Endothelial cell of umbilical vein (primary cell): ENCODE measurements around the gene TMOD2. TPM values are rescaled to one million over a fixed set of nuclear protein-coding genes. Genes with fewer than 3 reads are reported as not detected.

Experiments used
- BruUV-seq: library from RNA; stranded (reverse); fragments of 400-500 nt; replicated peaks from 2 replicates; lab custom pipeline; 2021; lab: Mats Ljungman, UMichigan
- CTCF ChIA-PET: fragments of 300-600, 350-600 bp; sonication (Branson Sonifier 250); formaldehyde crosslinking; loops from one replicate; lab custom pipeline; 2021; ENCODE audit warnings: antibody characterized with exemption, inconsistent platforms; lab: Charles Lee
- POLR2A ChIA-PET: fragments of 300-600, 350-600 bp; sonication (Branson Sonifier 250); formaldehyde crosslinking; loops from one replicate; lab custom pipeline; 2021; ENCODE audit warnings: antibody characterized with exemption, inconsistent platforms; lab: Charles Lee
- DNase-seq: peaks from one replicate; pipeline ENCODE4 v3.0.0-alpha.2; 2011; ENCODE audit warnings: low read depth, low spot score
- FAIRE-seq: peaks from 2 replicates; lab custom pipeline; 2011; peaks lifted over from hg19 to GRCh38; lab: Jason Lieb, UNC
- H2AFZ ChIP-seq: 2 replicates; pipeline ENCODE4 v1.6.0; 2012; ENCODE audit warnings: low read depth, low read length, control low read depth, inconsistent platforms
- H3K27ac ChIP-seq: 2 replicates; pipeline ENCODE4 v1.5.1; 2011; ENCODE audit warnings: low read depth, mild to moderate bottlenecking, control low read depth, low read length, moderate library complexity; ENCODE audit not compliant: insufficient read depth
- H3K27me3 ChIP-seq, 2 experiments: 2 replicates each; pipeline versions ENCODE4 v1.6.0 to v1.6.1; 2011; ENCODE audit warnings: low read length in 2 of 2, mixed read lengths in 1 of 2; ENCODE audit not compliant: control insufficient read depth in 2 of 2, insufficient read depth in 2 of 2
- H3K36me3 ChIP-seq, 2 experiments: 2 replicates in 1 of 2; 3 replicates in 1 of 2; pipeline ENCODE4 v1.5.1; 2011; ENCODE audit warnings: low read length in 2 of 2, mild to moderate bottlenecking in 1 of 2, moderate library complexity in 1 of 2; ENCODE audit not compliant: control insufficient read depth in 2 of 2, insufficient read depth in 2 of 2; ENCODE audit errors: extremely low read depth in 1 of 2
- H3K4me1 ChIP-seq: 3 replicates; pipeline ENCODE4 v1.5.1; 2011; ENCODE audit warnings: mild to moderate bottlenecking, low read length; ENCODE audit not compliant: control insufficient read depth, insufficient read depth; ENCODE audit errors: extremely low read depth
- H3K4me2 ChIP-seq: 2 replicates; pipeline ENCODE4 v1.6.1; 2011; ENCODE audit warnings: low read length, control low read depth, mixed read lengths; ENCODE audit not compliant: insufficient read depth
- H3K4me3 ChIP-seq, 3 experiments: fragments of 200-600 bp in 1 of 3; sonication (generic), shearing (Covaris generic) in 1 of 3; replicated peaks in 1 of 3; 2 replicates each; pipeline ENCODE4 v1.5.1; 2011 to 2016; ENCODE audit warnings: control low read depth in 3 of 3, low read length in 3 of 3, mild to moderate bottlenecking in 2 of 3, inconsistent platforms in 1 of 3, low read depth in 1 of 3, moderate library complexity in 1 of 3; ENCODE audit not compliant: insufficient read depth in 1 of 3
- H3K79me2 ChIP-seq: 2 replicates; pipeline ENCODE4 v1.6.0; 2012; ENCODE audit warnings: low read length, inconsistent platforms; ENCODE audit not compliant: control insufficient read depth, insufficient read depth
- H3K9ac ChIP-seq: replicated peaks from 2 replicates; pipeline ENCODE3; 2011; ENCODE audit warnings: low read length, control low read depth; ENCODE audit not compliant: insufficient read depth; ENCODE audit errors: extremely low read depth
- H3K9me1 ChIP-seq: replicated peaks from 3 replicates; pipeline ENCODE4 v1.6.0; 2011; ENCODE audit warnings: mild to moderate bottlenecking, low read length; ENCODE audit not compliant: control insufficient read depth, insufficient read depth; ENCODE audit errors: extremely low read depth
- H3K9me3 ChIP-seq: replicated peaks from 2 replicates; pipeline ENCODE4 v1.5.1; 2012; ENCODE audit warnings: low read length, inconsistent platforms; ENCODE audit not compliant: control insufficient read depth, insufficient read depth
- H4K20me1 ChIP-seq: replicated peaks from 2 replicates; pipeline ENCODE3; 2011; ENCODE audit warnings: mild to moderate bottlenecking, low read length; ENCODE audit not compliant: control insufficient read depth, insufficient read depth; ENCODE audit errors: extremely low read depth
- EZH2 ChIP-seq: IDR thresholded peaks from 2 replicates; pipeline ENCODE4 v1.6.1; 2012; ENCODE audit warnings: borderline replicate concordance, low read depth, mild to moderate bottlenecking, moderate library complexity, low read length, inconsistent platforms; ENCODE audit not compliant: severe bottlenecking
- FOS ChIP-seq: IDR thresholded peaks from 2 replicates; pipeline ENCODE4 v1.6.1; 2011; ENCODE audit warnings: mild to moderate bottlenecking, low read length, moderate library complexity, borderline replicate concordance; ENCODE audit not compliant: insufficient read depth
- GATA2 ChIP-seq: IDR thresholded peaks from 2 replicates; pipeline ENCODE4 v1.7.0; 2011; ENCODE audit warnings: low read depth, mild to moderate bottlenecking, moderate library complexity, mixed read lengths, low read length; ENCODE audit not compliant: insufficient read length, insufficient read depth
- JUN ChIP-seq: IDR thresholded peaks from 2 replicates; pipeline ENCODE4 v1.6.1; 2011; ENCODE audit warnings: borderline replicate concordance, low read depth; ENCODE audit not compliant: insufficient read length, insufficient read depth
- MYC ChIP-seq: IDR thresholded peaks from one replicate; pipeline ENCODE4 v1.6.1; 2011; ENCODE audit warnings: mild to moderate bottlenecking, low read depth, low read length
- POLR2A ChIP-seq: IDR thresholded peaks from 2 replicates; pipeline ENCODE4 v1.6.1; 2012; ENCODE audit warnings: low read depth, mild to moderate bottlenecking, control low read depth, low read length
- POLR2AphosphoS5 ChIP-seq: IDR thresholded peaks from 2 replicates; pipeline ENCODE4 v1.6.1; 2012; ENCODE audit warnings: low read depth, mild to moderate bottlenecking, control low read depth, low read length, moderate library complexity; ENCODE audit not compliant: insufficient read depth
- dilution Hi-C: fragments of 300-500 bp; cut with MboI; formaldehyde crosslinking; loops from one replicate; pipeline ENCODE4 v1.15.0; 2019; ENCODE audit warnings: low sequenced_read_pairs; ENCODE audit not compliant: extremely low pct_ligation_motif_present
- intact Hi-C: fragments of 100-400 bp; cut with micrococcal nuclease; formaldehyde crosslinking; loops from one replicate; pipeline ENCODE4 v1.10.0; 2022
- polyA plus RNA-seq, 4 experiments: library from polyadenylated mRNA; depleted of rRNA in 3 of 4; stranded (reverse) in 3 of 4; unstranded in 1 of 4; fragments of >200 nt; gene quantifications; 2 replicates each; pipeline versions ENCODE4 v1.2.1 to v1.2.3, GENCODE V29; 2011 to 2012; ENCODE audit warnings: missing spikeins in 1 of 4
- total RNA-seq: library from RNA; stranded (reverse); gene quantifications from 2 replicates; pipeline ENCODE4 v1.2.3, GENCODE V29; 2021
- TF ChIP-seq, protein P1 (sequence below): IDR thresholded peaks from 2 replicates; pipeline ENCODE4 v1.6.1; 2011; ENCODE audit not compliant: insufficient read depth, insufficient read length
- TF ChIP-seq, protein P2 (sequence below), 2 donors: IDR thresholded peaks; 1 replicate in 1 of 2; 2 replicates in 1 of 2; pipeline ENCODE4 v1.5.1; 2011; ENCODE audit warnings: low read length in 2 of 2, mild to moderate bottlenecking in 2 of 2, moderate library complexity in 2 of 2, control low read depth in 1 of 2, inconsistent platforms in 1 of 2, low read depth in 1 of 2; ENCODE audit not compliant: insufficient read depth in 1 of 2; ENCODE audit errors: extremely low read depth in 1 of 2

TMOD2 gene
- total and polyA plus RNA-seq, 2 donors (not counting 3 experiments of a cell fraction or from before 2014, with no cell fraction given) = 0.46 to 2.7 TPM

DNA sequence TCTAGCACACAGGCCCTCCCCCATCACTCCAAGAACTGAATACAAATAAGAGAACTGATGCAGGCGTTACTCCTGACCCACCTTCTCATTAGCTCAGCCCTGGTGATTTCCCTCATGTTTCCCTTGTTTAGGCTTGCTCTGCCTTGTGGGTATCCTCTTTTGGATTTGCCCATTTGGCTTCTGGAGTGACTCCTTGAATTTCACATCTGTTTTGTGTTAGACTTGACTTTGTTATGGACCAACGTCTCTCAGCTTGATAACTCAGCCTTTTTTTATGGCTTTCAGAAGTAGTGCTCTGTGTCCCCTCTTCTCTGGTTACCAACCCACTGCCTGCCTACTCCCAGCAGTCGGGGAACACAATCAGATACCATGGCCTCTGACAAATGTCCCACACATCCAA lies 66.8 kb downstream of the TMOD2 start:
- Histone ChIP-seq H3K9me1 (no peaks in the 10 kb centered on the region), H3K79me2 (no peaks in the 10 kb centered on the region), H3K9me3 (no peaks in the 10 kb centered on the region), H3K27ac (no peak overlapping the region), H3K9ac (no peak overlapping the region), H4K20me1 (no peaks in the 10 kb centered on the region), H3K36me3 (no peaks in the 10 kb centered on the region), H2AFZ (no peak overlapping the region), H3K4me3 (no peak overlapping the region), H3K4me1 (peaks cover 5% of the 10 kb centered on the region), H3K27me3 (no peaks in the 10 kb centered on the region), H3K4me2 (no peak overlapping the region)
- BruUV-seq = no TSS peak
- DNase-seq = no peak
- intact Hi-C loops = no loop called here
- TF ChIP-seq FOS = no peak
- no peak for TF ChIP-seq MYC
- TF ChIP-seq JUN = no peak
- TF ChIP-seq, protein P1, sequence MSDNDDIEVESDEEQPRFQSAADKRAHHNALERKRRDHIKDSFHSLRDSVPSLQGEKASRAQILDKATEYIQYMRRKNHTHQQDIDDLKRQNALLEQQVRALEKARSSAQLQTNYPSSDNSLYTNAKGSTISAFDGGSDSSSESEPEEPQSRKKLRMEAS = no peak
- dilution Hi-C loops = no loop called here
- ChIA-PET CTCF (no interaction called here), POLR2A (no interaction called here)
- FAIRE-seq = no peak

DNA sequence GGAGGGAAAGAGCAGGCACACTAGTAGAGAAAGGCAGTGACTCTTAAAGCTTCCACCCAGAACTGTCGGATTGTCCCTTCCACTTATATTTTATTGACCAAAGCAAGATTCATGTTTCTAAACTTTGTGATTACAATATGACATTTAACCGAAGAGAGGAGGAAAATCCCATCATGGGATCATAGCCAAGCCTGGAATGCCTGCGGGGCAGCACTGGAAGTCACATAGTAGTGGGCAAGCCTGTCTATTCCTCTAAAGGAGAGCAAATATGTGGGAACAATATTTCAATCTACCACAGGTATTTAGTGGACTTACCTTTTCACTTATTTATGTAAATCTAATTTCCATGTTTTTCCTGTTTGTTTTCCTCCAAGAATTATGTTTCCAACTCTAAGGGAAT lies 74.3 kb downstream of the TMOD2 start:
- peaks cover 12% of the 10 kb centered on the region for H3K79me2 ChIP-seq
- ChIA-PET POLR2A (no interaction called here), CTCF (interaction anchor here (1.0 to 2.1 kb wide), 3 partner anchors 49 to 80 kb away, joined by 3 to 11 read pairs (median 10); no protein-coding TSS in a partner anchor)
- no peak for FAIRE-seq
- H3K4me1 ChIP-seq = no peaks in the 10 kb centered on the region
- DNase-seq = no peak
- no peak overlapping the region for H3K4me3 ChIP-seq
- H3K36me3 ChIP-seq = no peaks in the 10 kb centered on the region
- no peak overlapping the region for H3K4me2 ChIP-seq
- H4K20me1 ChIP-seq = no peaks in the 10 kb centered on the region
- BruUV-seq = no TSS peak
- H3K9ac ChIP-seq = no peak overlapping the region
- no peak overlapping the region for H2AFZ ChIP-seq
- TF ChIP-seq POLR2AphosphoS5 = no peak
- TF ChIP-seq JUN = no peak
- TF ChIP-seq, protein P1 = no peak
- no peak for TF ChIP-seq POLR2A
- TF ChIP-seq EZH2 = no peak
- TF ChIP-seq, protein P2, sequence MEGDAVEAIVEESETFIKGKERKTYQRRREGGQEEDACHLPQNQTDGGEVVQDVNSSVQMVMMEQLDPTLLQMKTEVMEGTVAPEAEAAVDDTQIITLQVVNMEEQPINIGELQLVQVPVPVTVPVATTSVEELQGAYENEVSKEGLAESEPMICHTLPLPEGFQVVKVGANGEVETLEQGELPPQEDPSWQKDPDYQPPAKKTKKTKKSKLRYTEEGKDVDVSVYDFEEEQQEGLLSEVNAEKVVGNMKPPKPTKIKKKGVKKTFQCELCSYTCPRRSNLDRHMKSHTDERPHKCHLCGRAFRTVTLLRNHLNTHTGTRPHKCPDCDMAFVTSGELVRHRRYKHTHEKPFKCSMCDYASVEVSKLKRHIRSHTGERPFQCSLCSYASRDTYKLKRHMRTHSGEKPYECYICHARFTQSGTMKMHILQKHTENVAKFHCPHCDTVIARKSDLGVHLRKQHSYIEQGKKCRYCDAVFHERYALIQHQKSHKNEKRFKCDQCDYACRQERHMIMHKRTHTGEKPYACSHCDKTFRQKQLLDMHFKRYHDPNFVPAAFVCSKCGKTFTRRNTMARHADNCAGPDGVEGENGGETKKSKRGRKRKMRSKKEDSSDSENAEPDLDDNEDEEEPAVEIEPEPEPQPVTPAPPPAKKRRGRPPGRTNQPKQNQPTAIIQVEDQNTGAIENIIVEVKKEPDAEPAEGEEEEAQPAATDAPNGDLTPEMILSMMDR (IDR thresholded peaks at IDR 0.05; ENCODE audit: extremely low read depth in 1 of 2, insufficient read depth in 1 of 2, low read depth in 1 of 2, low read length in 2 of 2) = no peak
- no peak for TF ChIP-seq GATA2
- TF ChIP-seq MYC = no peak
- TF ChIP-seq FOS = no peak
- no peaks in the 10 kb centered on the region for H3K27me3 ChIP-seq
- H3K9me3 ChIP-seq = no peaks in the 10 kb centered on the region
- no peaks in the 10 kb centered on the region for H3K9me1 ChIP-seq
- no peak overlapping the region for H3K27ac ChIP-seq
- dilution Hi-C loops (no loop called here), intact Hi-C loops (no loop called here)
